IMR-90 (cell line): Measurements from ENCODE around the gene PRSS56. TPM values are rescaled to one million over a fixed set of nuclear protein-coding genes. Genes with fewer than 3 reads are reported as not detected.

Experiments
- BHLHE40 ChIP-seq: fragments of 150-350 bp; IDR thresholded peaks from 2 replicates; pipeline ENCODE4 v1.6.1; 2016; ENCODE audit warnings: mild to moderate bottlenecking, low read depth, low read length
- ELK1 ChIP-seq: fragments of 150-350 bp; IDR thresholded peaks from 2 replicates; pipeline ENCODE4 v1.6.1; 2016; ENCODE audit warnings: low read depth, mild to moderate bottlenecking, low read length, moderate library complexity, borderline replicate concordance
- MAFK ChIP-seq: IDR thresholded peaks from 2 replicates; pipeline ENCODE4 v1.6.1; 2012; ENCODE audit warnings: low read depth, low read length, improper control_type of control experiment
- RAD21 ChIP-seq: IDR thresholded peaks from 2 replicates; pipeline ENCODE4 v1.6.1; 2012; ENCODE audit warnings: low read length, improper control_type of control experiment
- polyA plus RNA-seq, 3 experiments: library from polyadenylated mRNA; depleted of rRNA; stranded (reverse); fragments of >200 nt; gene quantifications; 2 replicates each; pipeline ENCODE4 v1.2.3, GENCODE V29; 2012; ENCODE audit warnings: low replicate concordance in 1 of 3
- total RNA-seq: library from RNA; depleted of rRNA; stranded (reverse); fragments of >200 nt; gene quantifications from 2 replicates; pipeline ENCODE4 v1.2.3, GENCODE V29; 2012

PRSS56 gene
- total and polyA plus RNA-seq, 2 of the 4 experiments (the other 2 are of a cell fraction), result not detected

- TF ChIP-seq BHLHE40 (no peak), ELK1 (no peak), RAD21 (no peak), MAFK (no peak)
These were observed 37.6 kb upstream of the PRSS56 start (continued) for GRCh38 chr2:232482301-232483238.
